AG04449 (cell line): ENCODE measurements around the gene CLDN25.

ENCODE experiments used
- CTCF ChIA-PET: fragments of 350-600 bp; formaldehyde crosslinking; extraction: SDS; loops from one replicate; lab custom pipeline; 2021; ENCODE audit warnings: antibody characterized with exemption; lab: Yijun Ruan, JAX
- POLR2A ChIA-PET: fragments of 400-600, 350-600 bp; formaldehyde crosslinking; extraction: SDS; loops from one replicate; lab custom pipeline; 2020; ENCODE audit warnings: antibody characterized with exemption, inconsistent platforms; lab: Yijun Ruan, JAX
- DNase-seq: peaks from one replicate; pipeline ENCODE4 v3.0.0-alpha.2; 2010; ENCODE audit warnings: low read depth, low spot score
- H3K4me3 ChIP-seq: 2 replicates; pipeline ENCODE4 v1.5.1; 2011; ENCODE audit warnings: low read depth, mild to moderate bottlenecking, control low read depth, low read length
- TF ChIP-seq, protein P1 (sequence below): IDR thresholded peaks from one replicate; pipeline ENCODE4 v1.5.1; 2011; ENCODE audit warnings: mild to moderate bottlenecking, moderate library complexity, low read length, control low read depth, inconsistent platforms; ENCODE audit not compliant: insufficient read depth; ENCODE audit errors: missing control alignments

Gene CLDN25

DNA sequence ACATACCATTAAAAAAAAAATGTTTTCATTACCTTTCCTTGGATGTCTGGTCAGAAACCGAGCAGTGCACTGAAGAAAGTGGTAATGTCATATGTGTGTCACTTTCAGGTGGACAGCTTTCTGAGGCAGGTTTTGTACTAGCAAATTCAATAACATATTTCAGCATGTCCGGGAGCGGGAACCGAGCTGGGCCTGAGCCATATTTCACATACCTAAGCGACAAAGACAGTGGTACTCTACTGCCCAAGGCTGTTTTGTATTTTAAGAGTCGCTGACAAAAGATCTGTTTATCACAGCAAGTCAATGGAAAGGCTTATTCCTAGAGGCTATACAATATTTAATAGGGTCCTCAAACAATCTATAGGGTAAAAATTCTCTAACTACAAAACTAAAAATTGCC is 38.0 kb downstream of the CLDN25 start:
- no peak overlapping the region for H3K4me3 ChIP-seq
- ChIA-PET POLR2A (no interaction called here), CTCF (no interaction called here)
- DNase-seq, result no peak
- TF ChIP-seq, protein P1, sequence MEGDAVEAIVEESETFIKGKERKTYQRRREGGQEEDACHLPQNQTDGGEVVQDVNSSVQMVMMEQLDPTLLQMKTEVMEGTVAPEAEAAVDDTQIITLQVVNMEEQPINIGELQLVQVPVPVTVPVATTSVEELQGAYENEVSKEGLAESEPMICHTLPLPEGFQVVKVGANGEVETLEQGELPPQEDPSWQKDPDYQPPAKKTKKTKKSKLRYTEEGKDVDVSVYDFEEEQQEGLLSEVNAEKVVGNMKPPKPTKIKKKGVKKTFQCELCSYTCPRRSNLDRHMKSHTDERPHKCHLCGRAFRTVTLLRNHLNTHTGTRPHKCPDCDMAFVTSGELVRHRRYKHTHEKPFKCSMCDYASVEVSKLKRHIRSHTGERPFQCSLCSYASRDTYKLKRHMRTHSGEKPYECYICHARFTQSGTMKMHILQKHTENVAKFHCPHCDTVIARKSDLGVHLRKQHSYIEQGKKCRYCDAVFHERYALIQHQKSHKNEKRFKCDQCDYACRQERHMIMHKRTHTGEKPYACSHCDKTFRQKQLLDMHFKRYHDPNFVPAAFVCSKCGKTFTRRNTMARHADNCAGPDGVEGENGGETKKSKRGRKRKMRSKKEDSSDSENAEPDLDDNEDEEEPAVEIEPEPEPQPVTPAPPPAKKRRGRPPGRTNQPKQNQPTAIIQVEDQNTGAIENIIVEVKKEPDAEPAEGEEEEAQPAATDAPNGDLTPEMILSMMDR, result no peak

DNA sequence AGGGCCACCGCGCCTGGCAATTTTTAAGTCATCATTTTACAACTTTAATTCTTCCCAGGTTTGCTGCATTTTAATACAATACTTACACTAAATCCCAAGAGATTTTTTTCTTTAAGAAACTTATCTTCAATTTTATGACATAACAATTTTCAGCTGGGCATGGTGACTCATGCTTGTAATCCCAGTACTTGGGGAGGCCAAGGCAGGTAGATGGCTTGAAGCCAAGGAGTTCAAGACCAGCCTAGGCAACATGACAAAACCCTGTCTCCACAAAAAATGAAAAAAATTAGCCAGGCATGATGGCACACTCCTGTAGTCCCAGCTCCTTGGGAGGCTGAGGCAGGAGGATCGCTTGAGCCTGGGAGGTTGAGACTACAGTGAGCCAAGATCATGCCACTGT is 38.8 kb downstream of the CLDN25 start:
- ChIA-PET POLR2A (no interaction called here), CTCF (no interaction called here)
- no peak overlapping the region for H3K4me3 ChIP-seq
- TF ChIP-seq, protein P1, result no peak
- DNase-seq, result no peak

DNA sequence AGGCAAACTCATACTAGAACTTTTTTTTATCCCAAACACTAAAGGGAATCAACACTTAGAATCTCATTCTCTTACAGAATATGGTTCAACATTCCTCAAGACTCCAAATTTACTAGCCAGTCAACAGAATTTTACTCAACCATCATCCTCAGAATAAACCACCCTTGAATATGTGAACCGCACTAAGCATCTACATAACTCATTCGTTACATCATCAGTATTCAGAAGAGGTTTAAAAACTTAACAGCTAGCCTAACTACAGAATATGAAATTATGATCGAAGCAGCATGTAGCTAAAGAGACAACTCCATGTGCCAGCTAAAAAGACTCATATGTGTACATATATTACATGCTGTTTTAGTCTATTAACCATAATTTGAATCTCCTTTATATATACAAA is 47.9 kb downstream of the CLDN25 start:
- no peak for DNase-seq
- TF ChIP-seq, protein P1, result no peak
- POLR2A ChIA-PET, result no interaction called here
- H3K4me3 ChIP-seq, result no peak overlapping the region
- CTCF ChIA-PET, result interaction anchor here (1.2 kb wide), 1 partner anchor 27 kb away, joined by 3 read pairs; no protein-coding TSS in a partner anchor

DNA sequence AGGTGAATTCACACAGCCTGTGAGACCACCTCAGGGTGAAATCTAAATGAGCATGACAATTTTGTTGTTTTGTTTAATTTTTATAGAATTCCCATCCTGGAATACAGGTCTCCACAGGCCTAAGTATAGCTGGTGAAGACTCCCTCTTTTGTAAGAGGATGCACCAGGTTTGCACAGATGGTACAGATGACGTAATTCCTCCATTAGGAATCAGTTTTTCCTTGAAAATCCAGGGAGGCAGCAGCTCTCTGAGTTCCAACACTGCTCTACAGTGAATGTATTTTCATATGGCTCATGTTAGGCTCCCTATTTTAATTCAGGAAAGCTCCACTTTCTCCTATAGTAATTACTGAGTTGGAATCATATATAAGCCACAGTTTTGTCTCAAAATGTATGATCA is 48.6 kb downstream of the CLDN25 start:
- CTCF ChIA-PET, result interaction anchor here (1.2 kb wide), 1 partner anchor 26 kb away, joined by 3 read pairs; no protein-coding TSS in a partner anchor
- DNase-seq, result no peak
- POLR2A ChIA-PET, result no interaction called here
- H3K4me3 ChIP-seq, result no peak overlapping the region
- TF ChIP-seq, protein P1, result no peak

DNA sequence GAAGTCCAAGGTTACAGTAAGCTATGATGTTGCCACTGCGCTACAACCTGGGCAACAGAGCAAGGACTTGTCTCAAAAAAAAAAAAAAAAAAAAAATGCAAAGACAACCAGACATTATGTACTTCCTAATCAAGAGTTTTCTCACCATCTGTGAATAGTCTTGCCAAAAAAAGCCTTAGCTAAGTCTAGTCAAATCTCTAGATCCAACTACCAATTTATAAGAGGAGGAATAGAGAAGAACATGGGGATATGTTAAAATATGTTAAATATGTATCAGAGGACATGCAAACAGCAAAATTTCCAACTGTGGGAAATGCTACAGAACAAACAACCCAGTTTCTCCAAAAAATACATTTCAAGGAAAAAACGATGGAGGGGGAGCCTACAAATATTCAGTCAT is 50.2 kb downstream of the CLDN25 start:
- ChIA-PET CTCF (interaction anchor here (1.1 kb wide), 1 partner anchor 432 kb away, joined by 3 read pairs; no protein-coding TSS in a partner anchor), POLR2A (interaction anchor here (0.7 kb wide), 1 partner anchor 820 kb away, joined by 4 read pairs; no protein-coding TSS in a partner anchor)
- TF ChIP-seq, protein P1, result no peak
- no peak overlapping the region for H3K4me3 ChIP-seq
- no peak for DNase-seq
